GM19463 (cell line): ENCODE measurements around the gene BSCL2.
"Not testable (repeated sequence)": the region's sequence is repeated elsewhere in the genome, so short reads cannot be mapped to it uniquely, and the experiment has no call there.

Experiments
- ATAC-seq: cut with Tn5 transposase; IDR thresholded peaks from one replicate; pipeline ENCODE4 v1.9.1; 2021; ENCODE audit warnings: mild to moderate bottlenecking, moderate library complexity; ENCODE audit not compliant: unreplicated experiment

The BSCL2 gene

DNA sequence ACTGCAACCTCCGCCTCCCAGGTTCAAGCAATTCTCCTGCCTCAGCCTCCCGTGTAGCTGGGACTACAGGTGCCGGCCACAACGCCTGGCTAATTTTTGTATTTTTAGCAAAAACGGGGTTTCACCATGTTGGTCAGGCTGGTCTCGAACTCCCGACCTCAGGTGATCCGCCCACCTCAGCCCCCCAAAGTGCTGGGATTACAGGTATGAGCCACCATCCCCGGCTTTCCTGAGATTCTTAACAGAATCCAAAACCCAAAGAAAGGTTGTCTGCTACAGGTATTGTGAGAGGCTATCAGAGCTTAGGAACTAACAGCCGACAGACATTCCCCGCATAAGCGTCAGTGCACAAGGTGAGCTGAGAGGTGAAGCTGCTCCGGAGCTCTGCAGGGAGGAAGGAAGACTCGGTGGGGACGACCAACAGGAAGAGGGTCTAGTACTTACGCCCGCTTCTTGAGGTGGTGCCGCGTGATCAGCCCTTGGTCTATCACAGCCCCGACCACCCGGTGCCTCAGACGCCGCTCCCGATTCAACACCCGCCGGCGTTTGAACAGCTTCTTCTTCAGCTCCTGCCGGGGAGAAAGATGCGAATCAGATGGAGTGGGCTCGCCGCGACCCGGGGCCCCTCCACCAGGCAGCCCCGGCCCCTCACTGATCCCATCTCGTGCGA, 42.7 kb downstream of the BSCL2 start:
- ATAC-seq, result peak; percentile 28

- no peak for ATAC-seq
Measured at GRCh38 chr11:62656796-62657429, 50.3 kb downstream of the BSCL2 start.

GRCh38 chr11:62654297-62654696, 52.9 kb downstream of the BSCL2 start:
- no peak for ATAC-seq

GRCh38 chr11:62652161-62653006, 54.8 kb downstream of the BSCL2 start:
- ATAC-seq, result no peak

GRCh38 chr11:62650283-62650682, 56.9 kb downstream of the BSCL2 start:
- not testable (repeated sequence) for ATAC-seq

DNA sequence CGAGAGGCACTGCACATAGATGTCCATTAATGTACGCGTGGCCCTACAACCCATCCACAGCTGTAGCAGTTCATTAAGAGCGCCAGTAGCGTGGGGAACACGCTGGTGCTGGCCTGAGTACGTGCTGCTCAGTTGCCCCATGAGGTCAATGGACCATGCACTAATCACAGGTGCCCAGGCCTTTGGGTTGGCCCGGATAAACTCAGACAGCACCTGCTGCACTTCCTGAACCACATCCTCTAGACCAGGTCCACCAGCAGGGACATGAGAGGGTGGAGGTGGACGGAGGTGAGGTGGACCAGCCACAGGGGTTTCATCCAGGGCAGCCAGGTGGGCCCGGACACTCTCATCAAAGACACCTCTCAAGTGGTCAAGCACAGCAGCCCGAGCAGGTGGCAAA, 57.7 kb downstream of the BSCL2 start:
- ATAC-seq, result no peak

- no peak for ATAC-seq
Measured at GRCh38 chr11:62648967-62649364, 58.3 kb downstream of the BSCL2 start.

DNA sequence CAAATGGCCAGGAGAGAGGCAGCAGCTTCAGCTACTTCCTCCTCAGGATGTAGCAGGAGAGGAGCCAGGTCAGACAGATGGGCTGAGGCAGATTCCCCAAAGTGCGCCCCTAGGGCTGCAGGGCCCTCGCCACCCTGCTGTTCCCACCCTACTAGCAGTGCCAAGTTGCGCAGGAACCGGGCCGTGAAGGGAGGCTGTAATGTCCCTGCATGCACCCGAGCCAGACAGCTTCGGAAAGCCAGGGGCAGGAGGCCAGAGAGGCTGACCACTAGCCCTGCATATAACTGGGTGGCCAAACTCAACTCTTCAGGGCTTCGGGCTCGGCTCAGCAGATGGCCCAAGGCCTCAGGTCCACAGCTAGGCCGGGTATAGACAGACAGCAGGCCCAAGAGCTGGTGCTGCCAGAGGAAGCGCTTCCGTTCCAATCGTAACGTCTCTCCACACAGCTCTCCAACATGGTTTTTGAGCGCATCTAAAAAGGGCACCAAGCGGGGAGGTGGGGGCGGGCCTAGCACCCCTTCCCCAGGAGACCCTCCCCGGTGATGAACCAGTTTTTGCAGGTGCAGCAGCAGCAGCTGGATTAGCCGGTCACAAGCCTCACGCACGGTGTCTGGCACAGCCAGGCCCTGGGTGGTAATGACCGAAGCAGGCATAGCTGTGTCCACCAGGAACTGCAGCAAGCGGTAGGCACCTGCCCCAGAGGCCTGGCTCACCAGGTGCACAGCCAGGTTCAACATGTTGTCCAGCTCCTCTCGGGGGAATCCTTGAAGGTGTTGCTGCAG, 58.8 kb downstream of the BSCL2 start:
- ATAC-seq, result no peak

- no peak for ATAC-seq
Measured at GRCh38 chr11:62647609-62648005, 59.6 kb downstream of the BSCL2 start.

GRCh38 chr11:62646825-62647608, 60.2 kb downstream of the BSCL2 start:
- no peak for ATAC-seq

- peak; percentile 91 for ATAC-seq
Measured at GRCh38 chr11:62645946-62646824, 61.0 kb downstream of the BSCL2 start, which contains the start of gene GANAB. TSS of gene GANAB (minus strand) at chr11:62646613. CDS start at chr11:62646599, 14 bp downstream.

GRCh38 chr11:62645671-62645945, 61.6 kb downstream of the BSCL2 start:
- no peak for ATAC-seq

GRCh38 chr11:62644220-62644619, 63.0 kb downstream of the BSCL2 start:
- no peak for ATAC-seq
